Fibroblast of the conjunctiva (primary cell): Measurements from ENCODE around the gene EPHA5.

ENCODE experiments used
- DNase-seq: peaks from one replicate; pipeline ENCODE4 v3.0.0-alpha.2; 2010; ENCODE audit warnings: low read depth

EPHA5 gene

DNA sequence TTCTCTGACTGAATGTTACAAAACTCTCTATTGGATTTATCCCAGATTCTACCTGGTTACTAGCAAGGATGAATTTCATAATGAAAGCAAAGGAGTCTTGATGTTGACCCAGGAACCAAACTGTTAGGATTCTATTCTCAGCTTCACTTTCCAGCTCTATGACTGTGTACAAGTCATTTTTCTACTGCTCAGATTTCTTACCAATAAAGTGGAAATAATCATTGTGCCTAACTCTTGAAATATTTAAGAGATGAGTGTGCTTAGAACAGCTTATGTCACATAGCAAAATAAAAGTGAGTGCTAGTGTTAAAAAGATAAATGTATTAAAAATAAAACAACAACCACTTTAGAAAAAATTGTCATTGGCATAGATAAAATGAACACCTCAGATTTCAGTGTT is 45.6 kb downstream of the EPHA5 start:
- DNase-seq, result no peak

- DNase-seq, result peak; percentile 13
These were observed 46.8 kb downstream of the EPHA5 start for GRCh38 chr4:65623506-65623905.

- DNase-seq, result no peak
These were observed 52.9 kb downstream of the EPHA5 start for GRCh38 chr4:65617416-65617815.

GRCh38 chr4:65604515-65604914 is 65.8 kb downstream of the EPHA5 start:
- no peak for DNase-seq

DNA sequence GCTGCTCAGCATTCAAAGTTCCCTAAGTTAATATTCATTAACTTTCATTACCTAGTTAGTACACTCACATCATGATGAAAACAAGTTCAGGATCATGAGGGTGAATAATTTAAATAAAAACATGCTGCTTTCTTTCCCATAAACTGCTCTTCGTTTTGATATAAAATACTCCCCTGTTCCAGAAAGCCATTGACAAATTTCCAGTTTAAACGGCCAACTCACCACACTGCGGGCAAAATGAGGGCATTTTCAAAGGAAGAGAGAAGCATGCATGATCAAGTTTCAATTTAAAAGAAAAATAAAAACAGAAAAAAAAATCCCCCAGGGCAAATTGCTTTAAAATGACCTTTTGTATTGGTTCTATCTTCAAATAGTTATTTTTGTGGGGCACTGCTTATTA is 69.6 kb downstream of the EPHA5 start:
- DNase-seq, result no peak

DNA sequence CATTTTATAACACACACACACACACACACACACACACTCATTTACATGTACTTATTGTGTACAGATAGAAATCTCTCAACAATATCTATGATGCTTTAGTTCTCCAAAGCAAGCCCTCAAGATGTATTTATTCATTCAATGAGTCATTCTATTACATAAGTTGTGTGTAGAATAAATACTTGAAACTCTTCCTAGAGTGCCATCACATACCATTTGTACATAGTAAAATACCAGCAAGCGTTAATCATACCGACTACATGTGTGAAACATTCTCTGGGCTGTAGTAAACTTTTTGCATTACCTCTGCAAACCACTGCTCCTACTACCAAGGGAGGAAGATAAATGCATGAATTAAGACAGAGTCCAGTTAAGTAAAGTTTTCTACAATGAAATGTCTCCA is 70.9 kb downstream of the EPHA5 start:
- no peak for DNase-seq

GRCh38 chr4:65597697-65598096 is 72.6 kb downstream of the EPHA5 start:
- no peak for DNase-seq

- DNase-seq, result no peak
These were observed 78.2 kb downstream of the EPHA5 start for GRCh38 chr4:65592089-65592488.

GRCh38 chr4:65589921-65590320 is 80.4 kb downstream of the EPHA5 start:
- DNase-seq, result no peak

DNA sequence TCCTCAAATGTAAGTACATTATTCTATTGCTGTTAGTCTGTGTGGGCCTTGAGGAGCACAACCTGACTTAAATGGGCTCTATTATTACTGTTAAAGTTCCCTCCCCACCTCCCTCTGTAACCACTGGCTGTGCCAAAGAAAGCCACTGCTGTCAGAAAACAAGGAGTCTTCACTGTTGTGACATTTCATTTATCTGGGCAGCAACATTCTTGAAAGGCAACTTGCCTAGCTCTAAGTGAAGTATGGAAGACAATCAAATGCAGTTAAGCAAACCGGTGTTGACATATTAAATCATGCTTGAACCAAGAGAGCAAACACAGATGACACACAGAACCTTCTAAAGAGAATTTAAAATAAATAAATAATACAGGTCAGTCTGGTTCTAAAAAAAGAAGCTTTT is 81.0 kb downstream of the EPHA5 start:
- DNase-seq, result no peak

- DNase-seq, result peak; percentile 1
These were observed 89.7 kb downstream of the EPHA5 start for GRCh38 chr4:65580551-65580950.

DNA sequence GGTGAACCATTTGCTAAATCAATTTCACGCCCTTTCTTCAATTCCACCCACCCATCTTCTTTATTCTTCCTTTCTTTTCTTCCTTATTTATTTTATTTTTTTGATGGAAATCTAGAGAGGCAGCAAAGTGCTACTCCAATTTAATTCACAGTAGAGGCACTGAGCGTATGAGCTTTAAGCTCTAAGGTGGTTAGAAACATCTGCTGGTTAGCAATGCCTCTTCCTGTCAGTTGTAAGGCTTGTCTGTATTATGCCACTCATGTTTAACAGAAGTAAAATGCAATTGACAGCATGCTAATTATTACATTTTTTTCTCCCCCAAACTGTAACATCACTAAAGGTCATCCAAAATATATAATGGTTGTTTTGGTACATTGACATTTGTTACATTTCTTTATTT is 103.8 kb downstream of the EPHA5 start:
- no peak for DNase-seq

GRCh38 chr4:65561164-65561563 is 109.1 kb downstream of the EPHA5 start:
- DNase-seq, result no peak

DNA sequence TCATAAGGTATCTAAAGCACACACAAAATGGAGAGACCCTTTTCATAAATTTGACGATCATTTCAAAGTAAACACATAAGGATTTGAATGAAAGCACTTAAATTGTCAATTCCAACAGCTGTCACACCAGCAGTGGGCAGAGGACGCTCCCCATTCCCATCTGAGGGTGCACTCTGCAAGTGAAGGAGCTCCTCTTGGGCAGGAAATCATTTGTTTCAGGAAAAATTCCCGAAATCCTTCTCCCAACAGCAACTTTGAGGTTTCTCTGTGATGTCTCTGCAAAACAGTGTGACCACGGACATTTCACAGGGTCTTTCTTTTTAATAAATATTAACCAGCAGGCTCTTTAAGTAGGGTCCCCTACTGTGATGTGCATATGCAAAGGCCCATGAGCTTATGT is 111.0 kb downstream of the EPHA5 start:
- DNase-seq, result no peak

GRCh38 chr4:65552057-65552456 is 118.2 kb downstream of the EPHA5 start:
- no peak for DNase-seq

GRCh38 chr4:65550500-65550899 is 119.8 kb downstream of the EPHA5 start:
- DNase-seq, result no peak

GRCh38 chr4:65546882-65547416 is 123.3 kb downstream of the EPHA5 start:
- DNase-seq, result no peak

DNA sequence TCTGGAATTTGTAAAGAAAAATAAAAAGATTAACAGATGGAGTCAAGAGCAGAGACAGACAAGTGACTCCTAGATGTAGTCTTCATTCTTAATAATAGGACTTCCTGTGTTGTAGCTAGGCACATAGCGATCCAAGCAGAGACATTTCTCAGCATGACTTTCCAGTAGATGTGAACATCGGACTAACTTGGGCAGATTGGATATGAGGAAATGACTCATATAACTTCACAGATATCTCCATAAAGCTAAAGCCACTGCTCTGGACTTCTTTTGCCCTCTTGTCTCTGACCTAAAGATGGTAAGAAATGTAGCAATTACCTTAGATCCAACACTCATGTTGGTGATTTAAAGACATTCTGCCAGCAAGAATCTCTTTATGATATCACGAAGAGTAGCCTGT is 131.7 kb downstream of the EPHA5 start:
- DNase-seq, result no peak

GRCh38 chr4:65535113-65535512 is 135.2 kb downstream of the EPHA5 start:
- no peak for DNase-seq

DNA sequence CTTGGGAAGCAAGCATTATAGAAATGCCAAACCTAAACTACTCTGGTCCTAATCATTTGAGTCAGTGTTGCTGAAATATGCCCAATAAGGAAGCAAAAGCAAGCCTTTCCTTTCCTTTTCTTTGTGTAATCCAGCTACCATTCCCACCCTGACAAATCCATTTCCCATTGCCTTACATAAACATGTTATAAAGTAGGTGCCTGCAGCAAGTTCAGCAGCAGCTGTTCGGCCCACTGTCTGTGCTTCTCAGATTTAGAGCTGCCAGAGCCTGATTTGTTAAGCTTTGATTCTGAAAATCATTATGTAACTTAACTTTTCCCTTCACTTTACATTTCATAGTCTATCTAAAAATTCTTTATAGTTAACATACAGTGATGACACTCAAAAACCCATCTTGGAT is 148.6 kb downstream of the EPHA5 start:
- no peak for DNase-seq

- DNase-seq, result no peak
These were observed 154.6 kb downstream of the EPHA5 start for GRCh38 chr4:65515646-65516045.

- peak; percentile 14 for DNase-seq
These were observed 159.3 kb downstream of the EPHA5 start for GRCh38 chr4:65510976-65511375.

DNA sequence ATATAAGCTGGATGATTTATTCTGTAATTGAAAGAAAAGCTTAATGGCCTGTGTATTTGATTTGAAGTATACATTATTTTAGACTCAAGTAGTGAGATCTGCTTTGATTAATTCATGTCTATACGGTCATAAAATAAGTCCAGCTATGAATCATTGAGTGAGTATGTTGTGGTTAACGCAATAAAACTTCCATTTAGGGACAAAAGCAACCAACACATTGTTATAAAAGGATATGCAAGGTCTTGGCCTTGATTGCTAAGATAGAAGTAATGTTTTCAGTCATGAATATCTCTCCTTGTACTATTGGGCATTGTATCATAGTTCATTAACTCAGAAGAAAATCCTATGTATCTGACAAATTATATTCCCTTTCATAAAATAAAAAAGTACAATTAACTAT is 162.1 kb downstream of the EPHA5 start:
- peak; percentile 30 for DNase-seq

DNA sequence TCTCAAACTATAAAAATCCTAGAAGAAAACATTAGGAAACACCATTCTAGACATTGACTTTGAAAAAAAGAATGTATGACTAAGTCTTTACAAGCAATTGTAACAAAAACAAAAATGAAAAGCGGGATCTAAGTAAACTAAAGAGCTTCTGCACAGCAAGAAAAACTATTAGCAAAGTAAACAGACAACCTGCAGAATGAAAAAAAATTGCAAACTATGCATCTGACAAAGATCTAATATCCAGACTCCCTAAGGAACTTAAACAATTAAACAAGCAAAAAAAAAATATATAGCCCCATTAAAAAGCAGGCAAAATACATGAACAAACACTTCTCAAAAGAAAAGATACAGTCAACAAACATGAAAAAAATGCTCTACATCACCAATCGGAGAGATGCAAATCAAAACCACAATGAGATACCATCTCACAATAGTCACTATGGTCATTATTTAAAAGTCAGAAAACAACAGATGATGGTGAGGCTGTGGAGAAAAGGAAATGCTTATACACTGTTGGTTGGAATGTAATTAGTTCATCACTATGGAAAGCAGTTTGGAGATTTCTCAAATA is 168.1 kb downstream of the EPHA5 start:
- peak; percentile 10 for DNase-seq

GRCh38 chr4:65498606-65499005 is 171.7 kb downstream of the EPHA5 start:
- no peak for DNase-seq
